MV-4-11 (cell line): ENCODE measurements around the gene LARGE1.

Experiments used
- DNase-seq: peaks from one replicate; lab custom pipeline; 2025; lab: John Stamatoyannopoulos, UW

The LARGE1 gene

GRCh38 chr22:33520904-33521780 lies 399.1 kb downstream of the LARGE1 start:
- no peak for DNase-seq

- no peak for DNase-seq
Measured at GRCh38 chr22:33519974-33520903, 400.0 kb downstream of the LARGE1 start.

GRCh38 chr22:33519071-33519973 lies 401.0 kb downstream of the LARGE1 start:
- no peak for DNase-seq

GRCh38 chr22:33518405-33518804 lies 401.9 kb downstream of the LARGE1 start:
- DNase-seq: no peak

- DNase-seq: no peak
Measured at GRCh38 chr22:33515795-33516194, 404.5 kb downstream of the LARGE1 start.

- no peak for DNase-seq
Measured at GRCh38 chr22:33513388-33514338, 406.6 kb downstream of the LARGE1 start.

GRCh38 chr22:33512908-33513307 lies 407.4 kb downstream of the LARGE1 start:
- DNase-seq: no peak

- DNase-seq: no peak
Measured at GRCh38 chr22:33510429-33510904, 409.8 kb downstream of the LARGE1 start.

GRCh38 chr22:33504941-33505625 lies 415.2 kb downstream of the LARGE1 start:
- DNase-seq: no peak

GRCh38 chr22:33496112-33496511 lies 424.2 kb downstream of the LARGE1 start:
- DNase-seq: no peak

- DNase-seq: no peak
Measured at GRCh38 chr22:33493476-33494205, 426.6 kb downstream of the LARGE1 start.

GRCh38 chr22:33492210-33492651 lies 428.0 kb downstream of the LARGE1 start:
- DNase-seq: no peak

GRCh38 chr22:33487041-33487716 lies 433.1 kb downstream of the LARGE1 start:
- DNase-seq: no peak

- DNase-seq: no peak
Measured at GRCh38 chr22:33481550-33481949, 438.7 kb downstream of the LARGE1 start.

- DNase-seq: no peak
Measured at GRCh38 chr22:33477120-33478111, 442.9 kb downstream of the LARGE1 start.

GRCh38 chr22:33476716-33477115 lies 443.6 kb downstream of the LARGE1 start:
- no peak for DNase-seq

- no peak for DNase-seq
Measured at GRCh38 chr22:33476206-33476605, 444.1 kb downstream of the LARGE1 start.
